GM18909 (cell line): ENCODE data around the gene LRRC8B.
"Not testable (repeated sequence)": the region's sequence is repeated elsewhere in the genome, so short reads cannot be mapped to it uniquely, and the experiment has no call there.

ENCODE experiments used
- ATAC-seq: cut with Tn5 transposase; IDR thresholded peaks from one replicate; pipeline ENCODE4 v1.9.1; 2021; ENCODE audit warnings: mild to moderate bottlenecking; ENCODE audit not compliant: unreplicated experiment, poor library complexity

LRRC8B gene

DNA sequence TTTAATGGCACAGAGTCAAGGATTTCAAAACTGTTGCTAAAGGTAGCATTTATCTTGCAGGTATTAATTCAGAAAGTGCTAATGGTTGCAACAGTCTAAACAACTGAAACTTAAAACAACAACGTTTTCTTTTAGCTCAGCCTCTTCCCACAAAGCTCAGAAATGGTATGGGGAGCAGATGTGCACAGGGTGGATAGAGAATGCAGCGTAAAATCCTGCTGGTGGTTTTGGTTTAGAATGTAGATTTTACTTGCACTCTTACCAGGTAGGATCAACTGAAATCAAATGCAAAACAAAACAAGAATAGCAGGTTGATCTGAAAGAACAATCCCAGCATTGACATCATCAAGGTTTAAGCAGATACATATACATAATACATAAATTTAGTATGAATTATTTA is 104.5 kb downstream of the LRRC8B start:
- ATAC-seq, result no peak

DNA sequence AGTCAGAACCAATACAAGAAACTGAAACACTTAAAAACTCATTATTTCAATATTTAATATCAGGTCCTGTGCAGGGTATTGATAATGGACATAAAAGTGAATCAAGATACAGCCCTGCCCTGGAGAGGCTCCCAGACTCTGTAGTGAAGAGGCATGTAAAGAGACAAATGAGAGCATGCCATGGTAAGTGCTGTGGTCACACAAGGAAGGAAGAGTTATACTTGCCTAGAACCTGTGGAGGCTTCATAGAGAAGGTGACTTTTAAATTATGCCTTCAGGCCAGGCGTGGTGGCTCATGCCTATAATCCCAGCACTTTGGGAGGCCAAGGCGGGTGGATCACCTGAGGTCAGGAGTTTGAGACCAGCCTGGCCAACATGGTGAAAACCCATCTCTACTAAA is 105.0 kb downstream of the LRRC8B start:
- not testable (repeated sequence) for ATAC-seq

GRCh38 chr1:89630048-89630447 is 105.4 kb downstream of the LRRC8B start:
- ATAC-seq, result no peak

GRCh38 chr1:89631816-89632656 is 107.4 kb downstream of the LRRC8B start:
- no peak for ATAC-seq

- peak; percentile 88 for ATAC-seq
Observed at GRCh38 chr1:89632657-89633247, 108.1 kb downstream of the LRRC8B start, which contains the start of gene LRRC8C. Gene LRRC8C (plus strand): TSS chr1:89633120. CDS start chr1:89686474, 53,354 bp downstream.

DNA sequence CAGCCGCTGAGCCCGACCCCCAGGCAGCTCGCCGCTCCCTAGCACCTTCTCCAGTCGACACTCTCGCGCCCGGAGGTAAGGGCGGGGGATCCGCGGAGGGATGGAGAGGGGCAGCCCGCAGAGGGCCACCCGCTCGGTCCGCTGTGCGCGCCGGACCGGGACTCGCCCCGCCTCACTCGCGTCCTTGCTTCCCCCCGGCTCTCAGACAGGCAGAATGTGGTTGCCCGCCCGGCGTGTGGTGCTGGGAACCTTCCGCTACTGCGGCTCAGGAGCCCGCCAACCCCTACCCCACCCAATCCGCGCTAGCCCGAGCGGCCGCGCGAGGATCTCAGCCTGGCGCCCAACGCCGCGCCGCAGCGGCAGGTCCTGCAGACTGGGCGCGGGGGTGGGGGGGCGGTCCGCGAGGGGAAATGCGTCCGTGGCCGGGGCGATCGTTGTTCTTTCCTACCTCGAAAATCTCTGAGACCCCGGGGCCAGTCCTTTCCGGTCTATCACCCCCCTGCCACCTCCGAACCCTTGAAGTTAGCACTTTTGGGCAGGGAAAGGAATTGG is 108.7 kb downstream of the LRRC8B start:
- ATAC-seq, result peak; percentile 50

GRCh38 chr1:89633800-89634625 is 109.4 kb downstream of the LRRC8B start:
- peak; percentile 5 for ATAC-seq

DNA sequence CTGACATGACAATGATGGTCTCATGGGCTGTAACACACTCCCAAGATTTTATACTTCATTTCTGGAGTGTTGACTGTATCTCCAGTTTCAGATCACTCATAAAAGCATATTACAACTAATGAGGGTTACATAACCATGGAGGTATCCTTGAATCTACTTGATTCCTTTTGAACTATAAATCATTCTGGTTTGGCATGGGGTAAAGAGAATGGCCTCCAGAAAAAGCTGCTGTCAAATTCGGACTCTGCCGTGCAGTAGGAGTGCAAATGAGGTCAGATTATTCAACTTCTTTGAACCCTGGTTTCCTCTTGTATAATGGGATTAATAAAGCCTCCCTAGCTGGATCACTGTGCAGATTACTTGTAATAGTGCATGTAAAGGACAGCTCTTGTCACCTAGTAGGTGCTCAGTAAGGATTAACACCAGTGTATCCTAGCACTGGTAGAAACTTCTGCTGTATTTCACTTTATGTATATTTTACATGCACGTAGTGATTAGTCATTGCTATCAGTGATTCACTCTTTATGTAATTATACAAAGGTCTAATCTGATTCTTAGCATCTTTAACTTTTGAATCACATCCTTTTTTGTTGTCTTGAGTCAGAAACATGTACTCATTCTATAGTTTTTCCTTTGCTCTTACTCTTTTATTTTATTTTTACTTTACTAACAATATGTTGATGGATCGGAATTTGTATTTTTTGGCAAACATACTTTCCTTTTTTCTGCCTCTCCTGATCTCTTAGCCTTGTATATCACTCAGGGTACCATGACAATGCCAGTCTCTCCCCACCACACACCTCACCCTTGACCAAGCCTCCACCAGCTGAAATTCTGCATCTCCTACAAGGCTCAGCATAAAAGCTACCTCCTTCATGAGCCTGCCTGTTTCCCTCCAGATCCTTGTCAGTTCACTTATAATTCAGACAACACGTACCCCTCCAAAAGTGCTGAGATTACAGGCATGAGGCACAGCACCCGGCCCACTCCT is 111.5 kb downstream of the LRRC8B start:
- no peak for ATAC-seq

- ATAC-seq, result no peak
Observed at GRCh38 chr1:89637496-89637895, 112.9 kb downstream of the LRRC8B start.

GRCh38 chr1:89640440-89640839 is 115.8 kb downstream of the LRRC8B start:
- ATAC-seq, result no peak

DNA sequence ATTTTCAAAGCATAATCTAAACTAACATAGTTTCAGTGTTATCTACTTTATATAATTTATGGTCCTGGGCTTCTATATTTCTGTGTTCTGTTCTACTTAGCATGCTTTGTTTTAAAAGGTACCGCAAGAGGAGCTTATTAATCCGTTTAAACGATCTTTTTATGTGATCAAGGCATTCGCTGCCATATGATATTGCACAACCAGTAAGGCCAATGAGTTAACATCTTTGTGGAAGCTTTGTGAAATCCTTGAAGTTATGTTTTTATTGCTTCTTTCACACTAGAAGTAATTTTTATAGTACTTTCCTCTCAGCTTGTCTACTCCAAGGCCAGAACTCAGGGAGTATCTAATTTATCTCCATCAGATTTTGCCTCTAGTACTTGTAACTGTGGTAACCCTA is 117.2 kb downstream of the LRRC8B start:
- ATAC-seq, result no peak

DNA sequence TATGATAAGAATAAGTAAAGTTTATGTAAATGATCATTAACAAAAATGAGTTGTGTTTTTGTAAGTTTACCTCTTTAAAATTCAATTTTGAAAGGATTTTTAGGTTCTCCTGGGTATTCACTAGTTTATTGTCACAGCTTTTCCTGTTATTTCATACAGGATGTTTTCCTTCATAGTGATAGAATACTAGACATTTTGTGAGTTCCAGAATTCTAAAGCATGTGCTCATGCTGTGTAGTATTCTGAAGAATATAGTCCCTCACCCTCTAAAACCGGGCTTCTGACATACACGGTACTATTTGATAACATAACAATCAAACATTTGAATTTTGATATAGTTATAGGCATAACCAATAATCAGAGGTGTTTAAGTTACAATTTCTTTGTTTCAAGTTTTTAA is 118.9 kb downstream of the LRRC8B start:
- ATAC-seq, result no peak

DNA sequence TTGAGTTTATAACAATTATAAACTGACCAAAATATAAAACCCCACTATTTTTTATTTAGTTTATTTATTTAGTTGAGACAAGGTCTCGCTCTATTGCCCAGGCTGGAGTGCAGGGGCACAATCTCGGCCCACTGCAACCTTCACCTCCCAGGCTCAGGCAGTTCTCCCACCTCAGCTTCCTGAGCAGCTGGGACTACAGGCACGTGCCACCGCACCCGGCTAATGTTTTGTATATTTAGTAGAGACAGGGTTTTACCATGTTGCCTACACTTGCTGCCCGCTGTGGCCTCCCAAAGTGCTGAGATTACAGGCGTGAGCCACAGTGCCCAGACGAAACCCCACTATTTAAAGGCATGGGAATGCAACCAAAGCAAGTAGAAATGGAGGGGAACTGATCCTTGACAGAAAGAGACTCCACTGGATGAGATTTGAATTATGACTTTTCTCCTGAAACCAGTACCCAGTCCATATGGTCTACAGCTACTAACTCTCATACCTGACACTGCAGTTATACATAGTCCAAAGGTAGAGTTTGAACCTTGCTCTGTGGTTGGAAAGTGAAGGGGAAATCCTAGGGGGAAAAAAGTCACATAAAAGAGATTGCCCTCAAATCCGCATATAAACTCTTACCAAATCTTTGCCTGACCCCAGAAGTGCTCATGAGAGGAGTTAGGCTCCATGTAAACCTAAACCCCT is 119.6 kb downstream of the LRRC8B start:
- ATAC-seq, result no peak

GRCh38 chr1:89646259-89646658 is 121.6 kb downstream of the LRRC8B start:
- ATAC-seq, result no peak
